ELR (cell line): Measurements from ENCODE around the gene PACC1.
"Not testable (repeated sequence)": the region's sequence is repeated elsewhere in the genome, so short reads cannot be mapped to it uniquely, and the experiment has no call there.

Source experiments
- DNase-seq: peaks from one replicate; pipeline ENCODE4 v3.0.0-alpha.2; 2015; ENCODE audit warnings: low read depth

Gene PACC1

GRCh38 chr1:212395678-212396437, 18.8 kb downstream of the PACC1 start:
- DNase-seq: not testable (repeated sequence)

GRCh38 chr1:212388985-212389716, 25.5 kb downstream of the PACC1 start:
- DNase-seq: no peak

DNA sequence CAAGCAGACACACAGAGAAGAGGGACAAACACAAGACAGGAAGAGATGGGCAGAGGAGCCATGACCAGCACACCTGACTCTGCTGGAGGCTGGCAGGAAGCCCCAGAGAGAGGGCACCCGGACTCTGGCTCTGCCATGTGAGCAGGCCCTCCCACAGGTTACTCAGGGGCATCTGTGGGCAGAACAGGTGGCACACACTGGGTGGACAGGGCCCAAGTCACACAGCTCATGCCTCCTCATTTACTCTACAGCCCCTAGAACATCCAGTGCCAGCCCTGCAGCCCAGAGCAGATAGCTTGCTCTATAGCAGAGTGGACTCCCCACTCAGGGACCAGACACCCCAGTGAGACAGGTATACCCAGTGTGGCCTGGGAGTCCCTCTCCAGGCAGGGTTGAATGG, 28.7 kb downstream of the PACC1 start:
- no peak for DNase-seq

- no peak for DNase-seq
Observed at GRCh38 chr1:212381397-212382035, 33.2 kb downstream of the PACC1 start.

DNA sequence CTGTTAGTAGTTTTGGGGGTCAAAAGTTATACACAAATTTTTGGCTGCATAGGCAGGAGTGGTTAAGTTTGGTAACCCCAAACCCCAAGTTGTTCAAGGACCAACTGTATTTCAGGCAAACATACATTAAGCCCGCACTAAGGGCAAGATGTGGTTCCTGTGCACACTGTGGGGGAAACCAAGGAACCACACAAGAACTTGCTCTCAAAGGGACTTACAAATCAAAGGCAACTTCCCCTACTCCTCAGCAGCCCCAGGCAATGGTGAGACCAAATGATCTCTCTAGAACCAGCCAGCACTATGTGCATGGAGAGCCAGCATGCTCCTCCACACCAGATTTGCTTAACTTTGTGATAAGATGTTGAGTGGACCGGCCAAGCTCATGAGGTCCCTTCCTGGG, 35.3 kb downstream of the PACC1 start:
- DNase-seq: no peak

DNA sequence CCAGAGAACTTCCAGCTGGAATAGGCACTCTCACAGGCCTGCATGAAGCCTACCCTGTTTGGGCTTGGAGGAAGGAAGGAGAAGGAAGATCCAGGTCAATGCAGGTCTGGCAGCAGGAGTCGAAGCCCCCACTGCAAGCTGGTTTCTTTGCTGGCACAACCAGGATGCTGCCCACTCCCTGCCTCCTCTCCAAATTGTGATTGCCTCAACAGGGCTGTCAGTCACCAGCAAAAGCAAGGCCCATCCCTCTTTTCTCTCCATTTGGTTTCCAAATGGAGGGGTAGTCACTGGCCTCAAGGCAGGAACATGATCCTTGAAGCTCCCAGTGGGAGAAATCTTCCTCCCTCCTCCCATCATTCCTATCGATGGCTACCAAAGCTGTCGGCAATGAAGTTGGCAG, 37.0 kb downstream of the PACC1 start:
- no peak for DNase-seq

DNA sequence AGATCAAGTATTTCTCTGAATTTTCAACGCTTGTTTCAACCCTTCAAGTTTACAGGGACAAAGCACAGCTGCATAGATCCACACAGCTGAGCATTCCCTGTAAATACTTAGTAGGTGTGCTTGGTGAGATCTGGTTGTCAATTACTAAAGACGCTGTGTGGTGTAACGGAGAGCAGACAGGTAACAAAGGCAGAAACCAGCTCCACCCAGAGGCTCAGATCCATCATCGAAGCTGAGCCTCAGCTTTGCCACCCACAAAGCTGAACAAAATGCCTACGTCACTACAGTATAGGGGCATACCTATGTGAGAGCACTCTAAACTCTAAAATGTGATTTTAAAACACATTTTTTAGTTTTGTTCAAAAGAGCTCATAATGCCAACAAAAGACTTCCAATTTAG, 38.7 kb downstream of the PACC1 start:
- no peak for DNase-seq

GRCh38 chr1:212368073-212368484, 46.6 kb downstream of the PACC1 start:
- peak; percentile 84 for DNase-seq

- no peak for DNase-seq
Observed at GRCh38 chr1:212367474-212368072, 47.1 kb downstream of the PACC1 start.

- peak; percentile 37 for DNase-seq
Observed at GRCh38 chr1:212366901-212367300, 47.8 kb downstream of the PACC1 start.

DNA sequence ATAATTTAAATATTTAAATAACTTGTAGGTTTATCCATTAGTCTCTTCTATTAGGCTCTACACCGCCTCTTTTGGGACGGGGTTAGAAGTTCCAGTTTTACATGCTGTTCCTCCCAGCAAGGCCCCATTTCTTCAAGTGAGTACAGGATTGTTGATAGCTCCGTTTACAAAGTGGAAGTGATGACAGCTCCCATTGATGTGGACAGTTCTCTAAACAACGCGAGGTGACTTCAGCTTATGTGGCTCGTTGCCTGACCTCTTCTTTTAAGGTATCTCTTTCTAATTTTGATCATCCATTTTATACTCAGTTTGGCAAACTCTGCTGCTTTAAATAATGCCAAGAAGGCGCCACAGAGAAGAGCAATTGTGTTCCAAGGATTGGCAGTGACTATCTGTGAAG, 49.7 kb downstream of the PACC1 start:
- DNase-seq: no peak

DNA sequence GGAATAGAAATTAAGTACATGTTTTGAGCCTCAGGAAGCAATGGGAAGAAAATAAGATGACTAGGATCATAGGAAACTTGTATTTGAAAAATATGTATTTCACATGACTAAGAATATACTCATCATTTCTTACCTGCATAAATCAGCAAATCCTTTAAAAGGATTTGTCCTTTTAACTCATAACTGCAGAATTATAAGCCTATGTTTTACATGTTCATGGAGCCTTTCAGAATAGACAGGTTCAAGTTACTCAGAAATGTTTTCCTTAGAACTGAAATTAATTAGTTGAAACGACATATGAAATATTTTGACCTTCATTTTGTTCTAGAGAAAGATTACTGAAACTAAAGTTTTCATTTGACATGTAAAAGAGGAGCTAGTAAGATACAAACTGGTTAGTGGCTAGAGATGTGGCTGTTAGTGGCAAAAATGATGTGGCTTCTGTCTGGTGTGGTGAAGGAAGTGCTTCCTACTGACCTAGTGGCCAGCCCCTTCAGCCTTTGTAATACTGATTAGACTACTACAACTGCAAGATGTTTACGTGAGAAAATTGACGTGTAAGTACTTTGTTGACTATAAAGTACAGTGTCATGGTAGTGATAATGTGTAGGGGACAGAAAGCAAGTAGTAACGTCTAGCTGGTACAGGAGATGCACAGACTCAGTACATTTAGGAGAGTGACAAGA, 54.7 kb downstream of the PACC1 start:
- DNase-seq: no peak

DNA sequence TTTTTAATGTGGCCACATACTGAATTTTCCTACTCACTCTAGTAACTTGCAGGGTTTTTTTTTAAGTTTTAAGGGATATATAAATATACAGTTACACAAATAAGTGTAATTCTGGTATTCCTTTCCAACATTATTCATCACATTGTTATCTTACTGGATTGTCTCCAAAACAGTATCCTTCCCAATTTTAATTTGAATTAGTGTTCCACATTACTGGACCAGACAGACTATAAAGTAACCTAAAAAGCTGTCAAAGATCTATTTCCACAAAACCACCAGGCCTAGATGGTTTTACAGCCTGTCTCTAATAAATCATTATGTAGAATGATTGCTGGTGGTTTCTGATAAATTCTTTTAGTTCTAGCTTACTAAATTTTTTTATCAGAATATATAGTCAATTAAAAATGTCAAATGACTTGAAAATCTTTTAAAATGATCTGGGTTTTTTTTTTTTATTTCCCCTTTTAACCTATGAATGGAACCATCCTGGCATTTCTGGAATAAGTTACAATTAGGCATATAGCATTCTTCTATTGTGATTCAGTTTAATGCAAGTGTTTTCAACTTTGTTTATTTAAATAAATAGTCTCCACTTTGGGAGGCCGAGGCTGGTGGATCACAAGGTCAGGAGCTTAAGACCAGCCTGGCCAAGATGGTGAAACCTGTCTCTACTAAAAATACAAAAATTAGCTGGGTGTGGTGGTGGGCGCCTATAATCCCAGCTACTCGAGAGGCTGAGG, 59.3 kb downstream of the PACC1 start:
- DNase-seq: no peak

DNA sequence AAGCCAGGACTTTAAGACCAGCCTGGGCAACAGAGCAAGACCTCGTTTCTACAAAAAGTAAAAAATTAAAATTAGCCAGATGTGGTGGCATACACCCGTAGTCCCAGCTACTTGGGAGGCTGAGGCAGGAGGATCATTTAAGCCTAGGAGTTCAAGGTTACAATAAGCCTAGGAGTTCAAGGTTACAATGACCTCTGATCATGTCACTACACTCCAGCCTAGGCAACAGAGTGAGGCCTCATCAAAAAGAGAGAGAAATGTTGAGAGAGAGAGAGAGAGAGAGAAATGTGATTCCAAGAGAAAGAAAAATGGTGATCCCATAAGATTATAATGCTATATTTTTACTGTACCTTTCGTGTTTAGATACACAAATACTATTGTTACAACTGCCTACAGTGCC, 60.2 kb downstream of the PACC1 start:
- DNase-seq: no peak

- no peak for DNase-seq
Observed at GRCh38 chr1:212353181-212353580, 61.5 kb downstream of the PACC1 start.

DNA sequence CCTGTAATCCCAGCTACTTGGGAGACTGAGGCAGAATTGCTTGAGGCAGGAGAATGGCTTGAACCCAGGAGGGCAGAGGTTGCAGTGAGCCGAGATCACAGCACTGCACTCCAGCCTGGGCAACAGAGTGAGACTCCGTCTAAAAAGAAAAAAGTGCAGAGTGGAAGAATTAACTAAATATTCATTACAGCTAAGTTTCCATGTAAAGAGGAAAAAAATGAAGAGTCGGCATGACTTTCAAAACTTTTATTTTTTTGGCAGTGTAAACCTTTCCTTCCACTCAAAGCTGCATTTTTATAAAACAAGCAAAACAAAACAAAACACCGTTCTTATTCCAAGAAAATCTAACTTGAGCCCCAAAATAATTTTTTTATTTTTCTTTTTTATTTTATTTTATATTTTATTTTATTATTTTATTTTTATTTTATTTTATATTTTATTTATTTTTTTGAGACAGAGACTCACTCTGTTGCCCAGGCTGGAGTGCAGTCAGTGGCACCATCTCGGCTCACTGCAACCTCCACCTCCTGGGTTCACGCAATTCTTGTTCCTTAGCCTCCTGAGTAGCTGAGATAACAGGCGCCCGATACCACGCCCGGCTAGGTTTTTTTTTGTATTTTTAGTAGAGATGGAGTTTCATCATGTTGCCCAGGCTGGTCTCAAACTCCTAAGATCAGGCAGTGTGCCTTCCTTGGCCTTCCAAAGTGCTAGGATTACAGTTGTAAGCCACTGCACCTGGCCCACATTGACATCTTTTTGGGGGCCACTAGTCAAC, 62.9 kb downstream of the PACC1 start:
- no peak for DNase-seq

DNA sequence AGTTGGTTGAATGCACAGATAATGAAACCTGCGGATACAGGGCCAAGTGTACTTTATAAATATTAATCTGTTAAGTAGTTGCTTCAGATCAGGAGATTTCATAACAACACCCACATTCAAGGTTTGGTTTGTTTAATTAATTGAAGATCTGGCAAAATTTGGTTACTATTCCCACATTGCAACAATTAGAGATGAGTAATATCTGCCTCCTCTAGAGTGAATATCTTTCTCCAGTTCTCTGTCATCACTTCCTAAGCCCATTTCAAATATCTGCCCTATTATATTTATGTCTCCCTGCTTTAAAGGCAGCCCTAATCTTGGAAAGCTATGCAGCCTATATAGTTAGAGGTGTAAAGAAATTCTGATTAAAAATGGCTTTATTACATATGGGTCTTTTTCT, 68.1 kb downstream of the PACC1 start:
- no peak for DNase-seq

- DNase-seq: no peak
Observed at GRCh38 chr1:212344905-212345304, 69.8 kb downstream of the PACC1 start.

- no peak for DNase-seq
Observed at GRCh38 chr1:212341090-212341489, 73.6 kb downstream of the PACC1 start.

- DNase-seq: no peak
Observed at GRCh38 chr1:212329105-212329504, 85.6 kb downstream of the PACC1 start.

- no peak for DNase-seq
Observed at GRCh38 chr1:212328248-212328647, 86.4 kb downstream of the PACC1 start.
